Spleen (tissue), 11 donors: ENCODE data around the gene SLC44A1. TPM values are rescaled to one million over a fixed set of nuclear protein-coding genes. Genes with fewer than 3 reads are reported as not detected.

ENCODE experiments used
- DNase-seq: peaks from one replicate; pipeline ENCODE4 v3.0.0-alpha.2; 2020
- H3K27ac ChIP-seq, 8 donors: fragments of 200-600 bp; sonication (generic) in 7 of 8; 1 replicate in 4 of 8; 2 replicates in 4 of 8; pipeline versions ENCODE4 v1.5.0 to v1.8.0; 2016 to 2021; ENCODE audit warnings: inconsistent platforms in 4 of 8, mild to moderate bottlenecking in 4 of 8, moderate library complexity in 1 of 8
- H3K27me3 ChIP-seq, 7 donors: fragments of 200-600 bp; sonication (generic) in 6 of 7; replicated peaks in 1 of 7; 1 replicate in 4 of 7; 2 replicates in 3 of 7; pipeline versions ENCODE4 v1.5.0 to v1.8.0; 2016 to 2021; ENCODE audit warnings: inconsistent platforms in 3 of 7, mild to moderate bottlenecking in 1 of 7
- H3K36me3 ChIP-seq, 6 donors: fragments of 200-600 bp; sonication (generic) in 5 of 6; 1 replicate in 4 of 6; 2 replicates in 2 of 6; pipeline versions ENCODE4 v1.5.0 to v1.8.0; 2016 to 2021; ENCODE audit warnings: inconsistent platforms in 2 of 6
- H3K4me1 ChIP-seq, 6 donors: fragments of 200-600 bp; sonication (generic) in 5 of 6; 1 replicate in 3 of 6; 2 replicates in 3 of 6; pipeline versions ENCODE4 v1.5.0 to v1.8.0; 2016 to 2021; ENCODE audit warnings: inconsistent platforms in 3 of 6
- H3K4me3 ChIP-seq, 8 donors: fragments of 200-600 bp; sonication (generic) in 7 of 8; 1 replicate in 4 of 8; 2 replicates in 4 of 8; pipeline versions ENCODE4 v1.5.0 to v1.8.0; 2016 to 2021; ENCODE audit warnings: inconsistent platforms in 4 of 8, mild to moderate bottlenecking in 4 of 8, moderate library complexity in 2 of 8
- H3K9me3 ChIP-seq, 8 donors: fragments of 200-600 bp; sonication (generic) in 7 of 8; 1 replicate in 4 of 8; 2 replicates in 4 of 8; pipeline versions ENCODE4 v1.5.0 to v1.8.0; 2016 to 2021; ENCODE audit warnings: inconsistent platforms in 4 of 8
- POLR2A ChIP-seq, 3 donors: fragments of 450-650 bp; IDR thresholded peaks; one replicate each; pipeline ENCODE4 v1.5.1; 2017; ENCODE audit warnings: antibody characterized with exemption in 3 of 3, mild to moderate bottlenecking in 1 of 3
- POLR2AphosphoS5 ChIP-seq, 3 donors: sonication (generic); formaldehyde crosslinking; IDR thresholded peaks; one replicate each; pipeline ENCODE4 v1.5.1; 2017; ENCODE audit warnings: antibody characterized with exemption in 3 of 3
- WGBS, 5 donors: extraction: QIAGEN DNeasy Blood & Tissue Kit in 3 of 5; methylation state at CpG; one replicate each; pipeline versions ENCODE4 v1.1.5 to v1.1.7; 2013 to 2018; 5-methylcytosine and 5-hydroxymethylcytosine counted together
- intact Hi-C: fragments of 100-400 bp; cut with DNase I; formaldehyde crosslinking; loops from one replicate; pipeline ENCODE4 v1.15.0; 2023; ENCODE audit warnings: low total_unique reads
- polyA plus RNA-seq, 3 donors: library from polyadenylated mRNA; stranded (reverse); fragments of 200-250 nt; gene quantifications; one replicate each; pipeline ENCODE4 v1.2.1, GENCODE V29; 2013
- total RNA-seq, 7 donors: library from RNA; depleted of rRNA in 3 of 7; stranded (reverse); fragments of >200 nt in 3 of 7; fragmentation: NEBNext Ultra II Directional in 4 of 7; extraction: Animal tissue kit (Norgen Biotek cat#: 25700) in 4 of 7; gene quantifications; one replicate each; pipeline versions ENCODE4 v1.1.0 to v1.2.1, GENCODE V29; 2016 to 2021
- TF ChIP-seq, protein P1 (sequence below), 11 experiments: fragments of 200-600 bp in 7 of 11; fragments of 450-650 bp in 4 of 11; sonication (generic) in 4 of 11; IDR thresholded peaks in 8 of 11; conservative IDR thresholded peaks in 3 of 11; 1 replicate in 7 of 11; 2 replicates in 4 of 11; pipeline versions ENCODE4 v1.4.0 to v1.8.0; 2016 to 2021; ENCODE audit warnings: antibody characterized with exemption in 11 of 11, inconsistent platforms in 4 of 11, mild to moderate bottlenecking in 1 of 11
- donor health status: healthy with polysubstance abuse.
- donor health status: DM: no; HTN: no; CAD: no; lungs with moderate emphysema.
- donor health status: DM: no; HTN: no; CAD: no.
- donor health status: Bipolar disorder and iron deficiency.
- donor health status: healthy.
- donor health status: DM: no; HTN: no; CAD: no.
- donor health status: DM: yes; HTN: yes; CAD: no.

Gene SLC44A1
- total and polyA plus RNA-seq, 10 donors: 3.1 to 27.5 (median 21.9) TPM

GRCh38 chr9:105484226-105484625 is 239.8 kb downstream of the SLC44A1 start:
- no peak overlapping the region for H3K4me3 ChIP-seq
- H3K9me3 ChIP-seq: no peaks in the 10 kb centered on the region
- no peak for DNase-seq
- 91 to 97% (median 96%) methylated on average over 2 of the region's 2 CpGs for WGBS, 5 donors
- no peaks in the 10 kb centered on the region for H3K4me1 ChIP-seq
- H3K36me3 ChIP-seq: no peaks in the 10 kb centered on the region
- H3K27me3 ChIP-seq: no peaks in the 10 kb centered on the region
- TF ChIP-seq POLR2AphosphoS5 (IDR thresholded peaks at IDR 0.05) (no peak), POLR2A (IDR thresholded peaks at IDR 0.05) (no peak)
- TF ChIP-seq, protein P1, sequence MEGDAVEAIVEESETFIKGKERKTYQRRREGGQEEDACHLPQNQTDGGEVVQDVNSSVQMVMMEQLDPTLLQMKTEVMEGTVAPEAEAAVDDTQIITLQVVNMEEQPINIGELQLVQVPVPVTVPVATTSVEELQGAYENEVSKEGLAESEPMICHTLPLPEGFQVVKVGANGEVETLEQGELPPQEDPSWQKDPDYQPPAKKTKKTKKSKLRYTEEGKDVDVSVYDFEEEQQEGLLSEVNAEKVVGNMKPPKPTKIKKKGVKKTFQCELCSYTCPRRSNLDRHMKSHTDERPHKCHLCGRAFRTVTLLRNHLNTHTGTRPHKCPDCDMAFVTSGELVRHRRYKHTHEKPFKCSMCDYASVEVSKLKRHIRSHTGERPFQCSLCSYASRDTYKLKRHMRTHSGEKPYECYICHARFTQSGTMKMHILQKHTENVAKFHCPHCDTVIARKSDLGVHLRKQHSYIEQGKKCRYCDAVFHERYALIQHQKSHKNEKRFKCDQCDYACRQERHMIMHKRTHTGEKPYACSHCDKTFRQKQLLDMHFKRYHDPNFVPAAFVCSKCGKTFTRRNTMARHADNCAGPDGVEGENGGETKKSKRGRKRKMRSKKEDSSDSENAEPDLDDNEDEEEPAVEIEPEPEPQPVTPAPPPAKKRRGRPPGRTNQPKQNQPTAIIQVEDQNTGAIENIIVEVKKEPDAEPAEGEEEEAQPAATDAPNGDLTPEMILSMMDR (IDR thresholded peaks at IDR 0.05 in 8 of 11, conservative IDR thresholded peaks at IDR 0.05 in 3 of 11): no peak
- H3K27ac ChIP-seq: no peak overlapping the region
- intact Hi-C loops: no loop called here

GRCh38 chr9:105485131-105485530 is 240.7 kb downstream of the SLC44A1 start:
- DNase-seq: no peak
- no peak overlapping the region for H3K4me3 ChIP-seq
- no peaks in the 10 kb centered on the region for H3K27me3 ChIP-seq
- H3K4me1 ChIP-seq: no peaks in the 10 kb centered on the region
- no peak overlapping the region for H3K27ac ChIP-seq
- no peaks in the 10 kb centered on the region for H3K36me3 ChIP-seq
- no peak for TF ChIP-seq POLR2AphosphoS5 (IDR thresholded peaks at IDR 0.05)
- no peak for TF ChIP-seq POLR2A (IDR thresholded peaks at IDR 0.05)
- TF ChIP-seq, protein P1 (IDR thresholded peaks at IDR 0.05 in 8 of 11, conservative IDR thresholded peaks at IDR 0.05 in 3 of 11): no peak
- H3K9me3 ChIP-seq: no peaks in the 10 kb centered on the region
- intact Hi-C loops: no loop called here

Other genes with a start within 250 kb of the SLC44A1 start
- gene FSD1L, start 203.4 kb downstream of the SLC44A1 start, total RNA-seq: 1 to 10 TPM; 3.0 to 5.8 (median 5.1) TPM
- gene FSD1L, start 203.4 kb downstream of the SLC44A1 start, polyA plus RNA-seq: under 1 TPM; 0.70 to 0.90 (median 0.74) TPM